Measurements from ENCODE around the gene PPP2R5E. TPM values are rescaled to one million over a fixed set of nuclear protein-coding genes. Genes with fewer than 3 reads are reported as not detected.

The PPP2R5E gene
- total RNA-seq, 2 experiments from 2014 or later, result 39.5 to 39.8 TPM

GRCh38 chr14:63432888-63433552, 110.2 kb downstream of the PPP2R5E start:
- no peak for ATAC-seq
- Mint-ChIP-seq H3K4me3 (no peak overlapping the region), H3K4me1 (ENCODE audit: low read depth) (peaks cover 49% of the 10 kb centered on the region), H3K9me3 (no peaks in the 10 kb centered on the region), H3K36me3 (ENCODE audit: low read depth) (no peaks in the 10 kb centered on the region), H3K27ac (no peak overlapping the region), H3K27me3 (no peaks in the 10 kb centered on the region)
- DNase-seq, result no peak
- CTCF ChIA-PET, result no interaction called here
- POLR2A ChIA-PET, result interaction anchor here (0.6 to 1.2 kb wide), 2 partner anchors 59 to 110 kb away, joined by 3 to 5 read pairs; partner anchors contain the start of gene PPP2R5E
- intact Hi-C loops (cut with micrococcal nuclease), result no loop called here
- TF ChIP-seq CTCF (IDR thresholded peaks at IDR 0.05), result no peak

- H3K27me3 Mint-ChIP-seq, result no peaks in the 10 kb centered on the region
- intact Hi-C loops (cut with micrococcal nuclease), result no loop called here
- POLR2A ChIA-PET, result interaction anchor here (0.6 kb wide), 1 partner anchor 439 kb away, joined by 3 read pairs; no protein-coding TSS in a partner anchor
- CTCF ChIA-PET, result interaction anchor here (1.6 kb wide), 1 partner anchor 11 kb away, joined by 4 read pairs; no protein-coding TSS in a partner anchor
- DNase-seq, result no peak
- no peaks in the 10 kb centered on the region for H3K36me3 Mint-ChIP-seq (ENCODE audit: low read depth)
- peaks cover 41% of the 10 kb centered on the region for H3K4me1 Mint-ChIP-seq (ENCODE audit: low read depth)
- H3K4me3 Mint-ChIP-seq, result no peak overlapping the region
- TF ChIP-seq CTCF (IDR thresholded peaks at IDR 0.05), result no peak
- no peaks in the 10 kb centered on the region for H3K9me3 Mint-ChIP-seq
- H3K27ac Mint-ChIP-seq, result no peak overlapping the region
- no peak for ATAC-seq
These were observed 110.9 kb downstream of the PPP2R5E start for GRCh38 chr14:63432228-63432627.

GRCh38 chr14:63431466-63431865, 111.7 kb downstream of the PPP2R5E start:
- intact Hi-C loops (cut with micrococcal nuclease), result no loop called here
- Mint-ChIP-seq H3K9me3 (no peaks in the 10 kb centered on the region), H3K4me1 (ENCODE audit: low read depth) (peaks cover 34% of the 10 kb centered on the region), H3K36me3 (ENCODE audit: low read depth) (no peaks in the 10 kb centered on the region), H3K27me3 (no peaks in the 10 kb centered on the region), H3K4me3 (no peak overlapping the region), H3K27ac (no peak overlapping the region)
- ChIA-PET POLR2A (interaction anchor here (0.6 kb wide), 1 partner anchor 440 kb away, joined by 3 read pairs; no protein-coding TSS in a partner anchor), CTCF (interaction anchor here (1.6 kb wide), 1 partner anchor 10 kb away, joined by 4 read pairs; no protein-coding TSS in a partner anchor)
- DNase-seq (no peak), ATAC-seq (no peak)
- no peak for TF ChIP-seq CTCF (IDR thresholded peaks at IDR 0.05)

- intact Hi-C loops (cut with micrococcal nuclease), result no loop called here
- ChIA-PET CTCF (no interaction called here), POLR2A (no interaction called here)
- no peak for TF ChIP-seq CTCF (IDR thresholded peaks at IDR 0.05)
- ATAC-seq (no peak), DNase-seq (no peak)
- Mint-ChIP-seq H3K4me3 (no peak overlapping the region), H3K9me3 (no peaks in the 10 kb centered on the region), H3K36me3 (ENCODE audit: low read depth) (no peaks in the 10 kb centered on the region), H3K4me1 (ENCODE audit: low read depth) (peaks cover 17% of the 10 kb centered on the region), H3K27me3 (no peaks in the 10 kb centered on the region), H3K27ac (no peak overlapping the region)
These were observed 114.7 kb downstream of the PPP2R5E start for GRCh38 chr14:63428486-63428885.

- no peak for TF ChIP-seq CTCF (IDR thresholded peaks at IDR 0.05)
- DNase-seq, result no peak
- no peak overlapping the region for H3K27ac Mint-ChIP-seq
- H3K36me3 Mint-ChIP-seq (ENCODE audit: low read depth), result peaks cover 3% of the 10 kb centered on the region
- POLR2A ChIA-PET, result no interaction called here
- no peaks in the 10 kb centered on the region for H3K9me3 Mint-ChIP-seq
- CTCF ChIA-PET, result no interaction called here
- no peak for ATAC-seq
- peaks cover 7% of the 10 kb centered on the region for H3K4me1 Mint-ChIP-seq (ENCODE audit: low read depth)
- no peak overlapping the region for H3K4me3 Mint-ChIP-seq
- intact Hi-C loops (cut with micrococcal nuclease), result no loop called here
- H3K27me3 Mint-ChIP-seq, result no peaks in the 10 kb centered on the region
These were observed 116.3 kb downstream of the PPP2R5E start for GRCh38 chr14:63426838-63427352.

All from activated CD8-positive, alpha-beta T cell treated with anti-CD3 and anti-CD28 coated beads for 36 hours (primary cell).